NCI-H2196 treated with DMSO at 0.1 percent for 48 hours (cell line): Measurements from ENCODE around the gene NHLH1.

Experiments used
- DNase-seq: peaks from one replicate; lab custom pipeline; 2025; ENCODE audit not compliant: unreplicated experiment; lab: John Stamatoyannopoulos, UW

NHLH1 gene

GRCh38 chr1:160366731-160367515 is at the start of gene NHLH1:
NHLH1 (plus strand) TSS chr1:160367071; CDS start chr1:160370732, 3,661 bp downstream.
- DNase-seq = no peak

DNA sequence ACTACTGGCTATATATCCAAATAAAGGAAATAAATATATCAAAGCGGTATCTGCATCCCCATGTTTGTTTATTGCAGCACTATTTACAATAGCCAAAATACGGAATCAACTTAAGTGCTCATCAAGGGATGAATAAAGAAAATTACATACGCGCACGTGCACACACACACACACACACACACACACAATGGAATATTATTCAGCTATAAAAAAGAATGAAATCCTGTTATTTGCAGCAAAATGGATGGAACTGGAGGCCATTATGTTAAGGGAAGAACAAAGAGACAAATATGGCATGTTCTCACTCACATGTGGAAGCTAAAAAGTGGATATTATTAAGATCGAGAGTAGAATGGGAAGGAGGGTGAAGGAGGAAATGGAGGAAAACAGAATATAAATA is 44.0 kb upstream of the NHLH1 start:
- no peak for DNase-seq

GRCh38 chr1:160325252-160325651 is 41.6 kb upstream of the NHLH1 start:
- peak; percentile 81 for DNase-seq

GRCh38 chr1:160326418-160326817 is 40.5 kb upstream of the NHLH1 start:
- DNase-seq = no peak

GRCh38 chr1:160328184-160328583 is 38.7 kb upstream of the NHLH1 start:
- DNase-seq = no peak

- DNase-seq = no peak
Measured at GRCh38 chr1:160330119-160330518, 36.8 kb upstream of the NHLH1 start.

DNA sequence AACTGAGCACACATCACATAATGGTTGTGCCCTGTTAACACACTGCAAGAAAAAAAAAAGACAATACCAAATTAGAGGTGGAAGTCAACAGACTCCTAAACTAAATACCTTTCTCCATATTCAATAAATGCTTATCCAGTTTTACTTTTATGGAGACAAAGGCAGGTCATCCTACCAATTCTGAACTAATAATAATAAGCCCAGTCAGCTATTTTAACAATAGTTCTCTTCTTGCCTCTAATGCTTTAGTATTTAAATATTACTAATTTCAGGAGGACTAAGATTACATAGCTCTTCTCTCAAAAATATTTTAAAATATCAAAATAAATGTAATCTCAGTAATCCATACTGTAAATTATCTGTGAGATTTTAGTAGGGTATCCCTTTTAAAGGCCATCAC is 34.4 kb upstream of the NHLH1 start:
- no peak for DNase-seq

DNA sequence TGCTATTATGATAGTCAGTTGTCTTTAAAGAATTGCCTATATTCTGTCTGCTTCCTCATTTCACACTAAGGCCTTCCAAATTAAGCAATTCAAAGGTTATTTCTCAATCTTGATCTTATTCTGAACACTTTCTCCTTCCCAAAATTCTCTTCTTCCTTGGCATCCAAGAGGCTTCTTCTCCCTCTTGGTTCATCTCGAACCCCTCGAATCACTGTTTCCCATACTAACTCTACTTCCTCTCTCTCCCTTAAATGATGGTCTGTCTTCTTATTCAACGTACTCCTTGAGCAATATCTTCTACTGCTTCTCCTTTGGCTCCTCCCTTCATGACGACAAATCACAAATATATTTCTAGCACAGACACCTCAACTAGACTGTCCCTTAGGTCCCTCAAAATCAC is 28.3 kb upstream of the NHLH1 start:
- no peak for DNase-seq

DNA sequence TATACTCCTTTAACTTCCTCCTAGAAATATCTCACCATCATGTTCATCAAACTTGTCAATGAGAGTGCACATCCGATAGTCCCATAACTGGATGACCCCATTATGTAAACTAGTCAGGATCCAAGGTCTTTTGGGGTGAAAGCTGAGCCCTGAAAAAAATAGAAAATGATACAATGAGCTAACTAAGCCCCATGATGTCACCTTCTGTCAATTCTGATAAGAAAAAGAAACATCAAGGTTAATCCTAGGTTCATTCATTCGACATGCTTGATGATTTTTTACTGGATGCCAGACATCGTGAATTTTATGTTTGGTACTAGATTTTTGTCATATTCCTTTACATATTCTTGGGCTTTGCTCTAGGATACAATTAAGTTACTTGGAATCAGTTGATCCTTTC is 26.7 kb upstream of the NHLH1 start:
- DNase-seq = no peak

DNA sequence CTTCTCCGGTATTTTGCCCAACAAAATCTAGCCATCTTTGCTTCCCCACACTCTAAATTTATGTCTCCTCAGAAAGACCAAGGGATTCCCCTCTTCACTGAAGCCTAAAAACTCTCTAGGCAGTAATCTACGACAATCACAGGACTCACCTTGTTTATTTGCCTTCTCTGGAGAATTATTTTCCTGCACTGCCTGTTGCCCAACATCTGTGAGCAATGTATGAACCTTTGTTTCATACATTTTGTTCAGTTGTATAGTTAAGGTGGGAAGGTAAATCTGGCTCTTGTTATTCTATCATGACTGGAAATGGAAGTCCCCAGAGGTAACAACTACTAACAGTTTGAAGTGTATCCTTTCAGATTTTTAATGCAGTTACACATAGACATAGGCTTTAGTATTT is 26.0 kb upstream of the NHLH1 start:
- no peak for DNase-seq

GRCh38 chr1:160342526-160342925 is 24.3 kb upstream of the NHLH1 start:
- DNase-seq = no peak

DNA sequence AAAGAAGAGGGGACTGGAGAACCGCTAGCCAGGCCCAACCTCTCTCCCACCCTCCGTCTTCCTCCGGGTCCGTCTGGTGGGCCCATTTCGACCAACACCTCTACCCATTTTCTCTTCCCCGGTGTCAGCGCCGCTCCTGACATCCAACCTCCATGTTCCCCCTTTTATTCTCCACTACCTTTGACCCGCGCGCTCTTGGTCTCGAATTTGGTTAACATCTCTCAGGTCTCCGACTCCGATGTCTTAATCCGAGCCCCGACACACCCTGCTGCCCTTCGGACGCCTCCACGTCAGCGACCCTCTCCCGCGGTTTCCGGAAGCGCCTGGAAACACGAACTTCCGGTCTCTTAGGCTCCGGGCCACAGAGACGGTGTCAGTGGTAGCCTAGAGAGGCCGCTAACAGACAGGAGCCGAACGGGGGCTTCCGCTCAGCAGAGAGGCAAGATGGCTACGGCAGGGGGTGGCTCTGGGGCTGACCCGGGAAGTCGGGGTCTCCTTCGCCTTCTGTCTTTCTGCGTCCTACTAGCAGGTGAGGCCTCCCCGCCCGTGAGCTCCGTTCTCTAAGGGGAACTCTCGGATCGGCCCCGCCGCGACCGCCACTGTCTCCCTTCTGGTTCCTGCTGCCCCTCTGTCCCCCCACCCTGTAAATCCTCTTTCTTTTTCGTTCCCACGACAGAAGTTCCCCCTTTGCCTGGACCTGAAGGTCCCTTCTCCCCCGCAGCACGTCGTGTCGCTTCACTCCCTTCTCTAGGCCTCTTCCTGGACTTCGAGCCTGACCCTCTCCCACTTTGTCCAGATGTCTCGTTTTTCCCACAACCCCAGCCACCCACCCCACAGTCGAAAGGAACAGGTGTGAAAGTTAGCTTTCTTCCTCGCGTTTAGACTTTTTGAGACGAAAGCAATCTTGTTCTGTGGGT is 23.7 kb upstream of the NHLH1 start, which contains the start of the genes COPA and NCSTN:
COPA (minus strand) TSS at position 298 of the 917 bp plus-strand sequence; CDS start at position 218, 80 bp downstream.
NCSTN (plus strand) TSS at position 431 of the 917 bp plus-strand sequence; CDS start at position 445, 14 bp downstream.
- peak; percentile 85 for DNase-seq

DNA sequence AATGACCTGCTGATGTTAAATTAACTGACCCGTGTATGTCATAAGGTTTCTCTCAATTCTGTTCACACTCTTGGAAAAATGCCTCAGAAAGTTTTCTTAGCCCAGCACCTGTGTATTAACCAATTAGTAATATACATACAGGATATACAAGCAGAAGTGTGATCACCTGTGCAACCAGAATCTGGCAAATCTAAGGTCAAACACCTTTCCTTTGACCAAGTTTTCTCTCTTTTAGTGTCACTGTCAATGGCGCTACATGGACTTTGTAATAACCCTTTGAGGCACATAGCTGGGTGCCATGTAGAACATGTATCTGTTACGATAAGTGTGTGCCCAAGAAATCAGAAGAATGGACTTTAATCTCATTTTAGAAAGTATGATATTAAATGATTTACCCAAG is 22.6 kb upstream of the NHLH1 start:
- no peak for DNase-seq

DNA sequence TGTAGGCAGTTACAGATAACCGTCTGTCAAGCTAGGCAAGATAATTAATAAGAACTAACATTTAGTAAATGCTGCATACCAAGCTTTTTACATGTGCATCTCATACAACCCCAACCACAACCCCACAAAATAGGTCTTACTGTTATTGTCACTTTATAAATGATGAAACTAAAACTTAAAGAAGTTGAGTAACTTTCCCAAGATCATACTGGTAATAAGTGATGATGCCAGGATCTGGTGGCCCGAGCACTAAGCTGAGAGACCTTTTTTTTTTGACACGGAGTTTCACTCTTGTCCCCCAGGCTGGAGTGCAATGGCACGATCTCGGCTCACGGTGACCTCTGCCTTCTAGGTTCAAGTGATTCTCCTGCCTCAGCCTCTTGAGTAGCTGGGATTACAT is 21.9 kb upstream of the NHLH1 start:
- no peak for DNase-seq

GRCh38 chr1:160346463-160346862 is 20.4 kb upstream of the NHLH1 start:
- no peak for DNase-seq

GRCh38 chr1:160346958-160347357 is 19.9 kb upstream of the NHLH1 start:
- DNase-seq = no peak

DNA sequence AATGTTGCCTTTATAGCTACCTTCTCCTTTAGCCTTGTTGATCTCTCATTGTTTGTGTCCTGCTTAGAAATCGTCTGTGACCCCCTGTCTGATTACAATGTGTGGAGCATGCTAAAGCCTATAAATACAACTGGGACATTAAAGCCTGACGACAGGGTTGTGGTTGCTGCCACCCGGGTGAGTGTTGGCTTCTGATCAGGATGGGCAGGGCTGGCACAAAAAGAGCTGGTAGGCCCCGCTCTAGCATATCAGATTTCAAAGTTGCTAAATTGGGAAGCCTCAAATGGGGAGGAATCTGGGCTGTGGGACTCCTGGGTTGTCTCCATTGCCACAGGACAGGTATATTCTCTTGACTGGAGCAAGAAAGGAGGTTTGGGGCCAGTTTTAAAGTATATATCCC is 15.2 kb upstream of the NHLH1 start:
- DNase-seq = no peak

- DNase-seq = no peak
Measured at GRCh38 chr1:160352555-160352954, 14.3 kb upstream of the NHLH1 start.

DNA sequence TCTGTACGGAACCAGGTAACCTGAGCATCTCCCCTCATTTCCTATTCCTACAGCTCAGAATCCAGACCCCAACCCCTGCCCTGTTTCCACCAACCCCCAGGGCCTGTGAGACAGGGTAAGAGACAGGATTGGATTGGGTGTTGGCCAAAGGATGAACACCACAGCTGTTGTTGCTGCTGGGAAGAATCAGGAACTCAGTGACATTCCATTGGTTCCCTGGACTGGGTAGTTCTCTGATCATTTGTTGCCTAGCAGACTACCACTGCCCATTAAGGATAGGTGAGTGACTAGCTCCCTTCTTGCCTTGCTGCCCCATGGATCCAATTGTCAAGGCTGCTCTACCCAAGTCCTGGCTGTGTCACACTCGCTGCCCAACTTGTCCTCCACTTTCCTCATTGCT is 13.6 kb upstream of the NHLH1 start:
- DNase-seq = no peak

GRCh38 chr1:160354388-160354985 is 12.4 kb upstream of the NHLH1 start:
- DNase-seq = no peak

DNA sequence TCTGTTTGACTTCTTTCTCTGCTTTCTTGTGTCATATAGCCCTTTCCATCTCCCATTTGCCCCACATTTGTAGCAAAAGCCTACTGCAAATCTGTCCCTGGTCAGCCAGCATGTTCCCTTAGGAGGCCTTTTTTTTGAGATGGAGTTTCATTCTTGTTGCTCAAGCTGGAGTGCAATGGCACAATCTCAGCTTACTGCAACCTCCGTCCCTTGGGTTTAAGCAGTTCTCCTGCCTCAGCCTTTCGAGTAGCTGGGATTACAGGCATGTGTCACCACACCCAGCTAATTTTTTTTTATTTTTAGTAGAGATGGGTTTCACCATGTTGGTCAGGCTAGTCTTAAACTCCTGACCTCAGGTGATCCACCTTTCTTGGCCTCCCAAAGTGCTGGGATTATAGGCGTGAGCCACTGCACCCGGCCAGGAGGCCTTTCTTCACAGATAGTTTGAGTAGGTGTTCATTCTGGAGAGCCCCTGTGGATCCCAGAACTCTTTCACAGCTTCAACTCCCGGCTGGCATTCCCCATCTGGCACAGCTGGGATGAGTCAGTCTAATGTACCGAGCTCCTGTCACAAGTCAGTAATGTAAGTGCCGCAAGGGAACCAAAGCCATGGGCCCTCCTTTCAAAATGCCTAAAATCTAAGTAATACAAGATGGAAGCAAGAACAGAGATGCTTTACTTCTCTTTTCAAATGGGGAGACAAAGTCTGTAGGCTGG is 9.4 kb upstream of the NHLH1 start:
- no peak for DNase-seq
